Measurements from ENCODE around the gene OPN4.

GRCh38 chr10:86644794-86645445, 9.4 kb upstream of the OPN4 start:
- TF ChIP-seq, protein P1, sequence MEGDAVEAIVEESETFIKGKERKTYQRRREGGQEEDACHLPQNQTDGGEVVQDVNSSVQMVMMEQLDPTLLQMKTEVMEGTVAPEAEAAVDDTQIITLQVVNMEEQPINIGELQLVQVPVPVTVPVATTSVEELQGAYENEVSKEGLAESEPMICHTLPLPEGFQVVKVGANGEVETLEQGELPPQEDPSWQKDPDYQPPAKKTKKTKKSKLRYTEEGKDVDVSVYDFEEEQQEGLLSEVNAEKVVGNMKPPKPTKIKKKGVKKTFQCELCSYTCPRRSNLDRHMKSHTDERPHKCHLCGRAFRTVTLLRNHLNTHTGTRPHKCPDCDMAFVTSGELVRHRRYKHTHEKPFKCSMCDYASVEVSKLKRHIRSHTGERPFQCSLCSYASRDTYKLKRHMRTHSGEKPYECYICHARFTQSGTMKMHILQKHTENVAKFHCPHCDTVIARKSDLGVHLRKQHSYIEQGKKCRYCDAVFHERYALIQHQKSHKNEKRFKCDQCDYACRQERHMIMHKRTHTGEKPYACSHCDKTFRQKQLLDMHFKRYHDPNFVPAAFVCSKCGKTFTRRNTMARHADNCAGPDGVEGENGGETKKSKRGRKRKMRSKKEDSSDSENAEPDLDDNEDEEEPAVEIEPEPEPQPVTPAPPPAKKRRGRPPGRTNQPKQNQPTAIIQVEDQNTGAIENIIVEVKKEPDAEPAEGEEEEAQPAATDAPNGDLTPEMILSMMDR (IDR thresholded peaks at IDR 0.05; ENCODE audit: insufficient read depth, low read depth, low read length) = no peak
- TF ChIP-seq EZH2 (IDR thresholded peaks at IDR 0.05; ENCODE audit: insufficient read depth, low read length) = no peak

Data from astrocyte (in vitro differentiated cells and primary cell).